GM18519 (cell line): ENCODE results near the gene ARHGAP15.

Experiments used
- ATAC-seq: cut with Tn5 transposase; IDR thresholded peaks from one replicate; pipeline ENCODE4 v1.9.1; 2021; ENCODE audit warnings: mild to moderate bottlenecking, moderate library complexity; ENCODE audit not compliant: unreplicated experiment, low FRiP score

ARHGAP15 gene

DNA sequence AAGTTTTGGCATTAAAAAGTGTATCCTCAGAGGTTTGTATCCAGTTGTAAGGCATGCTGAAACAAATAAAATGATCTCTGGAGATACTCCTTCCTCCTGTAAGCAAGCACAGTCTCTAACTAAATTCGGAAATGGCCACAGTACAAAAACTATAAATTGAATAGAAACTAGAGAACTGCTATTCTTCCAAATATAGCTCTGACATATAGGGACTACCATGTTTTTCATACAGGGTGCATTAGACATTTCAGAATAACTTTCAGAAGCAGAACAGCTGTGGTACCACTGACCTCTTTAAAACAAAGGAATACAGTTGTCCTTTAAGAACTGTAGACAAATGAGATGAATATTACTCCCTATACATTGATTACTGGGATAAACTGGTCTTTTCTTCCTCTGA lies 568.5 kb downstream of the ARHGAP15 start:
- ATAC-seq = no peak

DNA sequence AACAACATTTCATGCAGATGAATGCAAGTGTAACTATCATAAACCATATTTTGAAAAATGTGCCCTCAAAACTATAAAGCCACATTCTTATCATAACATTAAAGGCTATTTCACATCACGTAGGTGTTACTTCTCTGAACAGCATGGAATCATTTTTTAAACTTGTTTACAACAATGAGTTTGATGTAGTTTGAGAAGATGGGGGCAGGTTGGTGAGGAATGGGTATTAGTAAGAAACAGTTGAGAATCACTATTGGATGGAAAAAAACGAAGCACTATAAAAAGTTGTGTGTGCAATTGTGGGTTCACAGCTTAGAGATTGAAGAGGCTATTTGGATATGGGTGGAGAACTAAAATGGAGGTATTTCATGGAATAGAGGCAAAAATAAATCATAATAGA lies 569.1 kb downstream of the ARHGAP15 start:
- no peak for ATAC-seq

GRCh38 chr2:143698888-143699570 lies 569.8 kb downstream of the ARHGAP15 start:
- no peak for ATAC-seq

- ATAC-seq = no peak
Observed at GRCh38 chr2:143700865-143701264, 571.6 kb downstream of the ARHGAP15 start.

- no peak for ATAC-seq
Observed at GRCh38 chr2:143701785-143702184, 572.6 kb downstream of the ARHGAP15 start.

DNA sequence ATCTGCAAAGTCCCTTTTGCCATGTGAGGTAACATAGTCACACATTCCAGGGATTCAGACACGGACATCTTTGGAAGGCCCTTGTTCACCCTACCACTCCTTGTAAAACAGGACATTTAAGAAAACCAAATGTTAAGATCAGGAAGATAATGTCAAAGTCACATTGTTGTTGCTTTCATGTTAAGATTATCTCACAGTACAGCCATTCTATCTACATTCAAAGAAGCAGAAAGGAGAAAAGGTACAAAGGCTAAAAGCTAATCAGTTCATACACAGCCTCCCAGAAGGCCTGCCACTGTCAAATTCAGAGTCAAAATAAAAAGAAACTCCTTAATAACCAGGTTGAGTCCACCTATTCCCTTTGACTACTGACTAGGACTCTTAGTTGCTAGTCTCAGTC lies 573.7 kb downstream of the ARHGAP15 start:
- ATAC-seq = no peak

DNA sequence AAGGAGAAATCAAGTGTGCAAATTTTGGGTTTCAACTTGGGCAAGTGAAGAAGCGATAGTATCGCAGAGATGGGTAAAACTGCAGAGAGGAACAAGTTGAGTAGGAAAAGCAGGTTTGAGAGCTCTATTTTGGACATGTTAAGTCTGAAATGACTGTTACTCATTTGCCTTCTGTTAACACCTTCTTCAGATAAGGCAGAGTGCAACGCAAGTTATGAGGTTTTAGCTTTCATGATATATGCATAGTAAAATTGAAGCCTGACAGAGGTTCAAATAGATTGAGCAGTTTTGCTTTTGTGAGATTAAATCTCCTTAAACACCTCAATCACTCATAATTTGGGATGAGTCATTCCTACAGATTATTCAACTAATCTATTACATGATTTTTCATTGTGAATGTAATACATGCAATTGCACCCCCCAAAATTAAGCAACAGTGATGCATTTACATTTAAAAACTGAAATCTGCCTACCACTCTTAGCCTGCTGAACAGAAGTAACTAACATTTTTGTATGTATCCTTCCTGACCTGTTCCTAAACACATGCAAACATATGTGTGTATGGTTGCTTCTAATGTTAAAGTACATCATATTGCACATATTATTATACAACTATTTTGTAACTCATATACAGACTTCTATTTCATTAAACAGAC lies 575.4 kb downstream of the ARHGAP15 start:
- peak; percentile 88 for ATAC-seq

DNA sequence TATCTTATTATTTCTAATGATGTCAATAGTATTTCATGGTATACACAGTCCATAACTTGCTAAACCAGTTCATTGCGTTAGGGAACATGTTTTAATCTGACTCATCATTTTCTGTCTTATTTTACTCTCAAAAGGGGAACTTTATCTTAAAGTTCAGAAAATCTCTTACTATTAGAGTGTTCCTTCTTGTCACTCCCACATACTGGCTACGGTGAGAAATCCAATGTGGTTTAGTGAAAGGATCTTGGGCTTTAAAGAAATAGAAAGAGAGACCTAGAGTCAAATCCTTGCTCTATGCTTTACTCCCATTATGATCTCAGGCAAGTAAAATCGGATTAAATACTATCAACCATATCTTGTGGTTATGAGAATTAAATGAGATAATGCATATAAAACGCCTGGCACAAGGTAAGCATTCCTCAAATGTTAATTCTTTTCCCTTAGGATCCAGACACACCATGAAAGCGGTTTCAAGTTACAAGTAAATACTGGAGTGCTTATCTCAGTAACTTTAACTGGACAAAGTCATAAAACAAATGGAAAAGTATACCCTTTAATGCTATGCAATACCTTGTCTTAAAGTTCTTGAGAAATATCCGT lies 576.0 kb downstream of the ARHGAP15 start:
- no peak for ATAC-seq

DNA sequence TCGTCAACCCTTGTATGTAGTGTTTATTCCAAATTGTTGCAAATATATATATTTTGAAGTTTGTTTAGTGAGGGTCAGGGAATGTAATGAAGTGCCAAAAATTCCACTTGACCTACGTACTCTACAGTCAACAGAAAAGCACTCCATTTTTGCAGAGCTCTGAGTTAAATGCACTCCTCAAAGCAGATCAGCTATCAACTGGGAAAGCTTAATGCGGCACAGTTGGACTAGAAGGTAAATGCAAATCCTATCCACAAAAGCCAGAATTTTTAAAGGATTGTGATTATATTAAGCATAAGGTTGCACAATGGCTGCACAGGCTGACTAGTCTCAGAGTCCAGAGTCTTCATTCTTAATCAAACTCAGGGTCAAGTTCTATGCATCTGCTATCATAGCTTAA lies 577.1 kb downstream of the ARHGAP15 start:
- ATAC-seq = no peak

GRCh38 chr2:143708682-143709081 lies 579.5 kb downstream of the ARHGAP15 start:
- ATAC-seq = no peak

- ATAC-seq = no peak
Observed at GRCh38 chr2:143710196-143710595, 581.0 kb downstream of the ARHGAP15 start.

- no peak for ATAC-seq
Observed at GRCh38 chr2:143710879-143711278, 581.7 kb downstream of the ARHGAP15 start.

DNA sequence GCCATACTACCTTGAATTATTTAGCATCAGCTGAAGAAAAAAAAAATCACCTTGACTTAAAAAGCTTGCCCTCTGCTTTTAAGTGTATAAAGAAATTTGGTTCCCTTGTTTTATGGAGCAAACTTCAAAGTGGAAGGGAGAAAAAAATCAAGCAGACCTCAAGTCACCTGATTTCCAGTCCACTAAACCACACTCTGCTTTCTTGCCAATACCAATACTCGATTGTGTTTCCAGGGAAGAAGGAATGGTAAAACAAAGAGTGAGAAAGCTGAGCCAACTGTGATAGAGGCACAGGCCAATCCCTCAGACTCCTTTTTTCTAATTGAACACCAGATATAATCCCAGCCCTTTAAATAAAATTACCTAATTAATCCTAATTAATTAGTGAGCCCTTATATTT lies 587.3 kb downstream of the ARHGAP15 start:
- ATAC-seq = no peak

DNA sequence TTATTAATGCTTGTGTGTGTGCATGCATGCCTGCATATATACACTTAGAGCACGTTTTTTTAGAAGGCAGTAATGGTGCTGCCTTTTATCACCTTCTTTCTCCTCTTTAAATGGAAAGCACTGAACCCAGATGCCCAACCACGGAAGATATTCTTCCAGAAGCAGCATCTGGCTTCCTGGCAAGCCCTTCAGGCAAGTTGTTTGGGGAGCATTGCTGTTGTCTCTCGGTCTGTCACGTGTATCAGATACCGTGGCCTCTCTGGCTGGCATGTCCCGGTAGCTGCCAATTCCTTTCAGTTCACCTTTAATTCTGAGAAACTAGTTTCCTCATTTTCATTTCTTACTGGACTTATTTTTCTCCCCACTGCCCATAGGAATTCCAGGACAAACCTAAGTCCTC lies 587.8 kb downstream of the ARHGAP15 start:
- ATAC-seq = no peak

- no peak for ATAC-seq
Observed at GRCh38 chr2:143717536-143718168, 588.4 kb downstream of the ARHGAP15 start.

- no peak for ATAC-seq
Observed at GRCh38 chr2:143718745-143719144, 589.5 kb downstream of the ARHGAP15 start.

DNA sequence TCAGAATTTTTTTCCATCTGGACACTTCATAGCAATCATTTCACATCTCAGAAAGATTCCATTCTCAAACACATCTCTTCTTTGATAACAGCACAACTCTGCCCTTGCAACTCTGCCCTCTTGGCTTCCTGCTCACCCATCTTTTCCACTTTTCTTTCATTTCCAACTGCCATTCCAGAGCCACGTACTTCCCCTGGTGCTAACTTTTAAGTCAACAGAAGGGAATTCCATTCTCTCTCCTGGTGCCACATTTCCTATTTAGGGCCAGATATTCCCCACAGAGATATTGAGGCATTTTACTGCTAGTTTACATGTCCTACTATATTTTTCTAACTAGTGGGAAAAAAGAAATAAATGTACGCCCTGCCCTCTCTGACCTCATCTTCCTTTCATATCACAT lies 590.2 kb downstream of the ARHGAP15 start:
- no peak for ATAC-seq

- ATAC-seq = no peak
Observed at GRCh38 chr2:143720095-143720664, 591.0 kb downstream of the ARHGAP15 start.

DNA sequence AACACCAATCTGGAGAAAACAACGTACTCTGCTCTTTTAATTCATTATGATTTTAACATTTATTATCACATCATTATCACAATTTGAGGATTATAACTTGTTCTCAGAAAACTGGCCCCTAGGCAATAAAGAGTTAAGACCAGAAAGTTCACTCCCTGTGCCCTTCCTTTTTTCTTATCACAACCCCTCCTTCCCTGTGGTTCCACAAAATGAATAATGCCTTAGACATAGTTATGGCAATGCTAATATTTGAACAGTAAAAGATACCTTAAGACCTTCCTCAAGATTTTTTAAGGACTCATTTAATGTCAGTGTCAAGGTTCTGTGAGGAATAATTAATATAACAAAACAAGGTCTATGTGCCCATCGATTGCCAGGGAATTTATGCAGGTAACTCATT lies 596.2 kb downstream of the ARHGAP15 start:
- ATAC-seq = no peak

DNA sequence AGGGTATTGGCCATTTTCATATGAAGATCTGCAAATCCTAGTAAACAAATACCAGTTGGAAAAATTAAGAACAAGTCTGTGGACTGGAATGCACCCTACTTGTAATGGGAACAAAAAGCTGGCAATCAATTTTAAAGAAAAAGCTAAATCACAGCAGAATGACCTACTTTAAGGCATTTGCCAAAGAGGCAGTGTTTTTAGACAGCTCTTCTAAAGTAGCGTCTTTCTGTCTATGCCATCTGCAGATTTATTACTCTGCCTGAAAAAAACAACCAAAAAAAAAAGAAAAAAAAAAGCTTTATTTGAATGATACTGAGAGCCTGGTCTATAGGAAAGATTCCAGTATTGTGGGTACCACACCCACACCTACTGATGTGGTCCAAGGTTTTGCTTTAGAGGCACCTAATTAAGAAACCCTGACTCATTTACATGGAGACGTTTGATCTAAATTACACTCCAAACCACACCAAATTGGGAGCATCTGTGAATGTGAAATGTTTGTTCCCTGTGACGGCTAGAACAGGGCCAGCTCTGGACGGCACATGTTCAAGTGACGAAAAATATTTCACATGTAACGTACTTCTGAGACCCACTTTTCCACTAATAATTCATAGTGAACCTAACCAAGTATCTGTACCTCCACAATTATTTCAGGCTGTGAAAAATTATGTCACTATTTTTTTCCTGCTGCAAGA lies 597.1 kb downstream of the ARHGAP15 start:
- ATAC-seq = no peak

DNA sequence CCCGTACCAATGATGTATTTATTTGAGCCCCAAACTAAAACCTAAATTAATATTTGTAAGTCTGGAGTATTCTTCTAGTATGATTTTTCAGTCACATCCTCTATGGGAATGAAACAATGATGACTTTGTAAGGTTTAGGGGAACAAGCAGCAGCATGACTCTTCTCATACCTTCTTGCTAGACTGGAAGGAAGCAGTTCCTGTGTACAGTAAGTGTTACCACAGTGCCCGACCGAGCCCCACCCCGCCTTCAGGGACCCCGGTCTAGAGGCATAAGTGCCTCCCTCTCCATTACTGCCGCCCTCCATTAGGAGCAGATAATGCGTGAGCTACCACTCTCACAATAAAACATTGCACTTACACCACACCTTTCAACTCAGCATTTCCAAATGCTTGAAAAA lies 599.3 kb downstream of the ARHGAP15 start:
- no peak for ATAC-seq
